ENCODE measurements around the gene CALML5. TPM values are rescaled to one million over a fixed set of nuclear protein-coding genes. Genes with fewer than 3 reads are reported as not detected.

CALML5 gene
- total RNA-seq, 4 donors from 2014 or later, result not detected

- TF ChIP-seq CTCF (IDR thresholded peaks at IDR 0.05) (no peak), POLR2A (IDR thresholded peaks at IDR 0.05) (no peak)
- Histone ChIP-seq H3K4me3 (replicated peaks in 1 of 3) (no peak overlapping the region), H3K36me3 (no peaks in the 10 kb centered on the region), H3K9me3 (no peaks in the 10 kb centered on the region), H3K27ac (no peak overlapping the region), H3K4me1 (peaks cover 0 to 8% of the 10 kb centered on the region in 2 donors), H3K27me3 (no peaks in the 10 kb centered on the region)
- 89 to 94% methylated on average over 21 of the region's 21 CpGs for WGBS, 2 donors
- intact Hi-C loops (cut with DNase I), result no loop called here
- no peak for DNase-seq
Measured at GRCh38 chr10:5533098-5533731, 33.8 kb upstream of the CALML5 start.

DNA sequence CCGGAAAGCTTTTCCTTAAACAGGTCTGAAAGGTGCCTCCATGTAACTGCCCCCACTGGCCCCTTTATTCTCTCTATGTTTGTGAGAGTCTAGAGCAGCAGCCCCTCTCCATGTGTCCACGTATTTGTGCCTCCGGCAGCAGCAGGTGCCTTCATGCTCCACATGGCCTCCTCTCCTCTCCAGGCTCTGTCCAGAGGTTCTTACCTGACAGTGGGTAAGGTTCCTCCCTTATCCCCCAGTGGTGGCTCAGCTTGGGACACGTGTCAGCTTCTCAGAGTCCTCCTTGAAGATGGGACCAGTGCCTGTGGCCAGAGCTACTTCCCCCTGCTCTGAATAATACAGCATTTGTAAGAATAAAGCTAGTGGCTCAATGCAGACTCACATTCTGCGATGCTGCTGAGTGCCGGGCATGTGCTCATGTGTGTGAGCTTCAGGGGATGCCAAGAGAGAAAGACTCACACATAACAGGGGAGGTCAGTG, 33.3 kb upstream of the CALML5 start:
- H3K9me3 ChIP-seq, result no peaks in the 10 kb centered on the region
- no peak for DNase-seq
- H3K27ac ChIP-seq, result no peak overlapping the region
- no peaks in the 10 kb centered on the region for H3K27me3 ChIP-seq
- H3K36me3 ChIP-seq, result no peaks in the 10 kb centered on the region
- H3K4me3 ChIP-seq (replicated peaks in 1 of 3), result no peak overlapping the region
- WGBS, 2 donors, result 84 to 92% methylated on average over 6 of the region's 6 CpGs
- intact Hi-C loops (cut with DNase I), result no loop called here
- no peak for TF ChIP-seq POLR2A (IDR thresholded peaks at IDR 0.05)
- no peak for TF ChIP-seq CTCF (IDR thresholded peaks at IDR 0.05)
- H3K4me1 ChIP-seq, result peaks cover 0 to 8% of the 10 kb centered on the region in 2 donors

DNA sequence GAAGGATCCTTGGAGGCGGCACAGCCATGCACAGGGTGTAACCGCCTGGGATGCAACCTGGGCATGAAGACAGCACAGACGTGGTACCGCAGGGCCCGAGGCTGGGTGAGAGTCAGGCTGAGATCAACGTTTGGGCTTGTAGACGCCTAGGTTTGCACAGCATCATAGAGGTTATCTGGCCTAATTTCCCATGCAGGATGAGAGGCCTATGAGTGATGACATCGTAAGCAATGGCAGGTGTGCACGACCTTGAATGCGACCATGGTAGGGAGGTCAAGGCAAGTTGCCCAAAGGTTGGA, 32.9 kb upstream of the CALML5 start:
- no peak for TF ChIP-seq POLR2A (IDR thresholded peaks at IDR 0.05)
- no peak for TF ChIP-seq CTCF (IDR thresholded peaks at IDR 0.05)
- H3K4me3 ChIP-seq (replicated peaks in 1 of 3), result no peak overlapping the region
- DNase-seq, result no peak
- no peaks in the 10 kb centered on the region for H3K36me3 ChIP-seq
- no peaks in the 10 kb centered on the region for H3K9me3 ChIP-seq
- intact Hi-C loops (cut with DNase I), result no loop called here
- peaks cover 0 to 8% of the 10 kb centered on the region in 2 donors for H3K4me1 ChIP-seq
- WGBS, 2 donors, result 95 to 96% methylated on average over 10 of the region's 10 CpGs
- H3K27me3 ChIP-seq, result no peaks in the 10 kb centered on the region
- H3K27ac ChIP-seq, result no peak overlapping the region

DNA sequence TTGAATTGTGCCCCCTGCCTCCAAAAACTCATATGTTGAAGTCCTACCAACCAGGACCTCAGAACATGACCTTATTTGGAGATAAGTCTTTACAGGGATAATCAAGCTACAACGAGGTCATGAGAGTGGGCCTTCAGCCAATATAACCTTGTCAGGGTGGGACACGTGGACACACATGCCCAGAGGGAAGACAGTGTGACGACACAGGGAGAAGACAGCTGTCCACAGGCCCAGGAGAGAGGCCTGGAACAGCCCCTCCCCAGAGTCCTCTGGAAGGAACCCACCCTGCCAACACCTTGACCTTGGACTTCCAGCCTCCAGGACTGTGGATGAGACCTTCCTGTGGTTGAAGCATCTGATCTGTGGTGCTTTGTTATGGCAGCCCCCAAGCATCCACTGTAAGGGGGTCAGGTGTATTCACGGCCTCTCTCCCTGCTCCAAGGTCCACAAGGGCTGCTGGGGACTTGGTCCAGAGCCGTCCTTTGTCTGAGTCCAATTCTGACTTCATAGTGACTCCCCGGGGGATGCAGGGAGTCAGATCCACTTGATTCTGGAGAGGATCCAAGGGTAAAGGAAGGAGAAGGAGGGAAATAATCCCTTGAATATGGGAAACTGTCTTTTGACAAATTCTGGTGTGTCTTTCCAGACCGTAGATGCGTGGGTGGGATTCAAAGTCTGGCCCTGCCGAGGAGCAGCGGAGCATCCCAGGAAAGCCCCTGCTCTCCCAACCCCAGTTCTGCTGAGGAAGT, 32.4 kb upstream of the CALML5 start:
- TF ChIP-seq POLR2A (IDR thresholded peaks at IDR 0.05) (no peak), CTCF (IDR thresholded peaks at IDR 0.05) (no peak)
- intact Hi-C loops (cut with DNase I), result no loop called here
- peak in 1 of 2 donors; percentile 1 for DNase-seq
- peaks cover 0 to 8% of the 10 kb centered on the region in 2 donors for H3K4me1 ChIP-seq
- WGBS, 2 donors, result 79 to 83% methylated on average over 9 to 10 of the region's 10 CpGs
- no peaks in the 10 kb centered on the region for H3K36me3 ChIP-seq
- no peaks in the 10 kb centered on the region for H3K27me3 ChIP-seq
- H3K9me3 ChIP-seq, result no peaks in the 10 kb centered on the region
- H3K4me3 ChIP-seq (replicated peaks in 1 of 3), result no peak overlapping the region
- no peak overlapping the region for H3K27ac ChIP-seq

All from thyroid gland (tissue), 4 donors.